ENCODE results near the gene OR11H1.
"Not testable (repeated sequence)": the region's sequence is repeated elsewhere in the genome, so short reads cannot be mapped to it uniquely, and the experiment has no call there.

- TF ChIP-seq POLR2A (IDR thresholded peaks at IDR 0.05; ENCODE audit: low read depth, low read length); POLR2AphosphoS5 (IDR thresholded peaks at IDR 0.05; ENCODE audit: low read depth, low read length); TAF1 (IDR thresholded peaks at IDR 0.05; ENCODE audit: borderline replicate concordance, low read depth, low read length): not testable (repeated sequence)
These were observed at the start of gene OR11H1 for GRCh38 chr22:15527892-15528291.
